Fibroblast of gingiva (primary cell): ENCODE data around the gene RAB3C.
"Not testable (repeated sequence)": the region's sequence is repeated elsewhere in the genome, so short reads cannot be mapped to it uniquely, and the experiment has no call there.

ENCODE experiments used
- DNase-seq: peaks from one replicate; pipeline ENCODE4 v3.0.0-alpha.2; 2011; ENCODE audit warnings: low read depth

Gene RAB3C

GRCh38 chr5:58675341-58675740 is 92.5 kb downstream of the RAB3C start:
- DNase-seq = no peak

DNA sequence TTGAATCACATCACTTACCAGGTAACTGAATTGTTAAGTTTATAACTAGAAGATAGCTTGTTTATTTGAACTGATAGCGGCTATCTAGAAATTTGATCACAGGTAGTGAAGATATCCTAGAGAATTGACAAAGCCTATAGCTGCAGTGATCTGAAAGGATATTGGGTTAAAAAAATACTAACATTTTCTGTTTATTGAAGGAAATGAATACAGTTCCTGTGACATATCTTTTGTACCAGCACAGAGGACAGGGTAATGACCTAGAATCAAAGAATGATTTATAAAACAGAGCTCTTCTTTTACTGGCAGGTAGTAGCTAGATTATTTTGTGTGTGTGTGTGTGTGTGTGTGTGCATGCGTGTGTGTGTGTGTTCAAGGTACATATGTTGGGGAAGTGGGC is 94.8 kb downstream of the RAB3C start:
- DNase-seq = no peak

- DNase-seq = no peak
Measured at GRCh38 chr5:58680503-58680902, 97.6 kb downstream of the RAB3C start.

DNA sequence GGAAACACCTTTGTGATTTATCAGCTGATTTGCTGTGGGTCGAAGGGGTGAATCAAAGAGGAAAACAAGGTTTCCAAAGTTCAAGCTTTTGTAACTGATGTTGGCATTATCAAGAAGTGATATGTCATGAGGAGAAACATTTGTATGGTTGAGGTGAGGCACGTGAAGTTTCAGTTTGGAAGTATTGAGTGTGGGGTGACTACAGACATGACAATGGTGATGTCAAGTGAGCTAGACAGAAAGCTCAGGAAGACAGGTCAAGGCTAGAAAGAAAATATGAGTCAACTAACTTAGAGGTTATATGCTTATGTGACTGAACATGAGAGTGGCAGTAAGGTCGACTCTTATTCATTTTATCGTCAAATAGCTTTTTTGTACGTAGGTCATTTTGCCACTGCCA is 99.1 kb downstream of the RAB3C start:
- no peak for DNase-seq

- DNase-seq = no peak
Measured at GRCh38 chr5:58683567-58683966, 100.7 kb downstream of the RAB3C start.

GRCh38 chr5:58687079-58687478 is 104.2 kb downstream of the RAB3C start:
- DNase-seq = no peak

- DNase-seq = no peak
Measured at GRCh38 chr5:58687595-58687994, 104.7 kb downstream of the RAB3C start.

GRCh38 chr5:58699088-58699761 is 116.3 kb downstream of the RAB3C start:
- not testable (repeated sequence) for DNase-seq

DNA sequence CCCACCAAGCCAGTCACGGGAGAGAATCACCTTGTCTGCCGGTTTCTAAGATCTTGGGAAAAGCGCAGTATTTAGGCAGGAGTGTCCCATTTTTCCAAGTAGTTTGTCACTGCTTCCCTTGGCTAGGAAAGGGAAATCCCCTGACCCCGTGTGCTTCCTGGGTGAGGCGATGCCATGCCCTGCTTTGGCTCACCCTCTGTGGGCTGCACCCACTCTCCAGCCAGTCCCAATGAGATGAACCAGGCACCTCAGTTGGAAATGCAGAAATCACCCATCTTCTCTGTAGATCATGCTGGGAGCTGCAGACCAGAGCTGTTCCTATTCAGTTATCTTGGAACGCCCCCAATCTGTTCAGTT is 116.9 kb downstream of the RAB3C start:
- no peak for DNase-seq

DNA sequence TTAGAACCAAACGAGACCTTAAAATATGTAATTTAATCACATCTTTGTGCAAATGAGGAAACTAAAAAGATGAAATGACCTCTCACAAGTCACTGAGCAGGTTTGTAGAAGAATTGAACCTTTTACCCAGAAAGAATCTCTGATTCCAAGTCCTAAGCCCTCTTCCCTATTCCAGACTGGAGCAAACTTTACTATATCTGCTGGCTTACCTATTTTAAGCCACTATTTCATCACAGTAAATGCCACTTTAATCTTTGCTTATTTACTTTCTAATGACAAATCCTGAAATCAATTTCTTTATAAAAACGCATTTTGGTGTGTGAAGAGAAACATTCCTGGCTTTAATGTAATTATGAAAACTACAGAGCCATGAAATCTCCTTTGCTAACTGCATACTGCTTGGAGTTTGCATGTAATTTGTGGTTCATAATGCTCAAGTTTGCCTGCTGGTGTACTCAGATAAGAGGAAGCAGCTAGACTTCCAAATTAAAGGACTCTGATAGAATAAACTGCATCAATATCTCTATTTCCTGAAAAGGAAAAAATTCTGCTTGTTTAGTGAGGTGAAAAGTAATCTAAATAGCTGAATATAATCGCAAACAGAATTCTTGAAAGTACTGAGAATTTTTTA is 121.2 kb downstream of the RAB3C start:
- DNase-seq = no peak

DNA sequence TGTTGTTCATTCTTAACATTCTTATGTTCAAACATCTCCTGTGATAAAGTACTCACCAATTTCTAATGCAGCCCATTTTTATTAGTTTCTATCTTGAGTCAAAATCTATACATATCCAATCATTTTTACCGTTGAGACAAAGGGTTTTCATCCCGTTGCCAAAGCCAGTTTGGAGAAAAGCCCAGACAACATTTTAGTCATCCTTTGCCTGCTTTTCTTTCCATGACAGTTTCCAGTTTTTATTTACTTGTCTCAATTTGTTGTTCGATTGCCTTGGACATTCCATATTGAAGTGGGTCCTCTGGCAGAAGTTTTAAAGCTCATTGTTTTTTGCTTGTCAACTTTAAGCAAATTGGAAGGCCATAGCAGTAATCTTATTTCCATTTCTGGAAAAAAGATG is 123.9 kb downstream of the RAB3C start:
- no peak for DNase-seq

DNA sequence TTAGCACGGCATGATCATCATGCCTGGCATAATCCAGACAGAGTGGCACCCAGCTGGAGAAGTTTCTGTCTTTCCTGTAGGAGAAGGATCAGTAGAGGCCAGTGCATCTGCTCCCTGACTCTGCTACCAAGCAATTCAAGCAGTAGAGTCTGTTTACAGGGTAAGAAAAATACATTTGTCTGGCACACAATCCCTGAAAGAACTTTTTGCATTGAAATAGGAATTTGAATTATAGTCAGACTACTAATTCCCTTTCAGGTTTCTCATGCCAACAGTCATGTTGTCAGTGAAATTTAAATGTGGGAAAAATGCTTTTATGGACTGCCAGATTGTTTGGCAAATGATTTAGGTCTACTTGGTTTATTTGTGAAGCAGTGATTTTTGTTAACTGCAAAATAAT is 125.6 kb downstream of the RAB3C start:
- no peak for DNase-seq

- not testable (repeated sequence) for DNase-seq
Measured at GRCh38 chr5:58710425-58710824, 127.5 kb downstream of the RAB3C start.

- DNase-seq = no peak
Measured at GRCh38 chr5:58710871-58711270, 128.0 kb downstream of the RAB3C start.

- no peak for DNase-seq
Measured at GRCh38 chr5:58711965-58712364, 129.1 kb downstream of the RAB3C start.

DNA sequence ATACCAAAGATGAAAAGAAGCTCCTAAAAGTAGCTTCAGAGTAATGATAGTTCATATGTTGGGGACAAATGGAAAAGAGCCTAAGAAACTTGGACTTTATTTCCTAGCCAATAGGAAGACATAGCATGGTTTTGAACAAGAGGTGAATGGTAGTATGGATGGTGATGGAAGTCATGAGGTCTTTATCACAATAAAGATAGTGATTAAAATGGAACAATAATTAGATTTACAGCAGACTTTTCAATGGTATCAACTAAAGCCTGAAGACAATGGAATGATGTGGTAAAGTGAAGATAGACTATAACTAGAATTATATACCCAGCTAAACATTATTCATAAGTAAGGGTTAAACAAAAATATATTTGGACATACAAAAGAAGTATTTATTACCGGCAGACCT is 131.2 kb downstream of the RAB3C start:
- DNase-seq = no peak

DNA sequence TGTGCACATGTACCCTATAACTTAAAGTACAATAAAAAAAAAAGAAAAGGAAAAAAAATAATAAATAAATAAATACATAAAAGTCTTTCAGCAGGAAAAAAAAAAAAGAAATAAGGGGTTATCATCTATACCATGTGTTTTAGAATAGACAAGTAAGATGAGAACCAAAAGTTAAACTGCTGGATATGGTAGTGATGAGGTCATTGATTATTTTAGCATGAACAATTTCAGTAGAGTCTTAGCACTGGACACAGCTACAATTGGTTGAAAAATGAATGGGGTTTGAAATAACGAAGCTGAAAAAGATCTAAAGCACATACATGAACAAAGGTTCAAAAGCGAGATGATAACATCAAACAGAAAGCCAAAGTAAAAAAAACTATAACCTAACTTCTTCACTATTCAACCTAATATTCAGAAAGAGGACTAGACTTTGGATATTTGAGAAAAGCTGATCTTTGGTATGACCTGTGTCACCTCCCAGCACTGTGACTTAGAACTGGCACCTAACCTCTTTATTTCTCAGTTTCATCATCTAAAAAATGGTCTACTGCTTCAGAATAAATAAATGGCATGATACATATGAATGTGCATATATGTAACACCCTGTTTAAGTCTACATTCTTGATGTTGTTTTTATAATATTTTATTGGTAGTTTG is 133.3 kb downstream of the RAB3C start:
- no peak for DNase-seq

DNA sequence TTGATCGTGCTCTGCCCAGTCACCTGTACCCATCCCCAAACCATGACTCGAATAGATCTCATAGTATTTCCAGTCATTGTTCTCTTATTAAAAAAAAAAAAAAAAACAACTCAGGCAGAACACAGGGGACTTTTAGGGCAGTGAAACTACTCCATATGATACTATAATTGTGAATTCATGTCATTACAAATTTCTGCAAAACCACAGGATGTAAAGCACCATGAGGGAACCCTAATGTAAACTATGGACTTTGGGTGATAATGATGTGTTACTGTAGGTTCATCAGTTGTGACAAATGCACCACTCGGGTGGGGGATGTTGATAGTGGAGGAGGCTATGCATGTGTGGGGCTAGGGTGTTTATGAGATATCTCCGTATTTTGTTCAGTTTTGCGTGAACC is 133.8 kb downstream of the RAB3C start:
- DNase-seq = no peak

DNA sequence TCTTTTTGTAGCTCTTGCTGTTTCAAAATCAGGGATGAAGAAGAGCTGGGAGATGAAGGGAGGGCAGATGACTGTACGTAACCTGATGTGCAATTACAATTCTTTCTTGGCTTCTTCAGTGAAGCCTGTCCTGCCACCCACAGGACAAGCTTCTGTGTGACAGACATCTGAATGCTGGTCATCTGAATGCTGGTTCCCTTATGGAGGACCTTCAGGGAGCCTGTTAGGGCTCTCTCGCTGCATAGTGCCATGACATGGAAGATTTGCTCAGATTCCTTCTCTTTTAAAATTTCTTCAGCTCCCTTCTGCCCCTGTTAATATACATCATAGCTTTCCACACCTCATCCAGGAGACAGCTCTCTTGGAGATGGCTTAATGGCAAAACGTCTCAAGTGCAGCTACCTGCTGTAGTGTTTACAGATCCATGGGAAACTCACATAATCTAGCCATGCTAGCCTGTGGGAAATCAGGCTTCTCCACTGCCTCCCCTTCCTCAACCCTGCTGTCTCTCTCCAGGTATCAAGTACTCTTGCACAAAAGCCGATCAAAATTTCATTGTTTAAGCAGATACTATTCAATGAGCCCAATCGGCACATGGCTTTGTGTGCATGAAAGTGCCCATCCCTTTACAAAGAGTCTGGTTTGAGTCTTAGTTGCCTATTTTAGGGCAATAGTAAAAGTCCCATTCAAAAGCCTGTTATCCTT is 134.6 kb downstream of the RAB3C start:
- DNase-seq = no peak

GRCh38 chr5:58718269-58718978 is 135.5 kb downstream of the RAB3C start:
- DNase-seq = no peak

DNA sequence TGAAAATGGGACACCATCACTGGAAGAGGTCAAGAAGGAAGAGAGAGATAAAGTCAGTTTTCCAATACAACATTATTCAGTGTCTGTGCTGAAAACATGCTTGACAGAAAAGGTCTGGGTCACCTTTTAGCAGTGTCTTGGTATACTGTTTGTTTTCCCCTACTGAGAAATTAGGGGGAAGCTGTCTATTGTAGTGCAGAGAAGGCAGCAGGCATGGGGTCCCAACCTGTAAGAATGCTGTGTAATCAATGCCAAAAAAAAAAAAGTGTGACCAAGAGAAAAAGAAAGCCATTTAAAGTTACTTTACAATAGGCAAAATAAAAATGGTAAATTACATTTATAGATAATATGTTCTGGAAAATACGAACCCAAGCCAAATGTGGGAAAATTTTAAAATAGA is 139.3 kb downstream of the RAB3C start:
- DNase-seq = no peak

- no peak for DNase-seq
Measured at GRCh38 chr5:58724992-58725391, 142.1 kb downstream of the RAB3C start.
